ENCODE results near the gene SLC30A1.
A peak's percentile ranks its signal among the peaks of the same experiment; 100 is the strongest.

The SLC30A1 gene

DNA sequence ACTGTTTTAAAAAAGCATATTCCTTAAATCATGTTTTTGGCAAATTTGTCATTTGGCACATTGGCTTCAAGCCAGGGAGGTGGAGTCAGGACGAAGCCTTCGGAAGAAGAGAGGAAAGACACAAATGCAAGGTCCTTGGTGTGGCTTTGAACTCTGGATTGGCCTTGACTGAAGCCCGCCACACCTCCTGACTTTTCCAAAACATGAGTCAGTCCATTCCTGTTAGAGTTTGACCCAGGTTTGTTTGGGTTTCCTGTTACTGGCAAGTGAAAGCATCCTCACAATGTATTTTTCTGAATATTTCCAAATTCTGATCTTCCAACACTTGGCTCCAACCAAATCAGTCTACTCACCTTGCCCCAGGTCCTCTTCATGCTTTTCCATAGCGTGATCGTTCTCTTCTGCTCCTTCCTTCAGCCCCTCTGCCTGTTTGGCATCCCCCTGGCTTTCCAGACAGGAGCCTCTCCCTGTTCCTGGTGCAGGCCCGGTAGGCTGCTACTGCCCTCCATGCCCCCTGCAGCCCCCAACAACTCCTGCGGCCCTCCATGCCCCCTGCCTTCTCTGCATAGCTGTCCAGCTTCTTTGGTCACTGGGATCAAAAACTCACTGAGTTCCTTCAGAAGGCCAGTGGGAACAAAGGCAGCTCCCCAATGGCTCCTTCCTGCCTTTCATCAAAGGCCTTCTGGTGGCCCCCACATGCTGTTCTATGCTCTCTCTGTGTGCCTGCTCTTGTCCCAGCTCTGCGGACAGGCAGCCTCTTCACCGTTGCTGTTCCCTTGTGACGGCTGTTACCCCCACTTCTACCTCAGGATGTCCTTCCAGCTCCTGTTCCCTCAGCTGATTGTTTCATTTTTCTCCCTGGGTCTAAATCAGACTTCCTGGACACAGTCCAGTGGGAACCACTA lies 30.4 kb upstream of the SLC30A1 start:
- POLR2A ChIA-PET: interaction anchor here (1.0 kb wide), 1 partner anchor 11 kb away, joined by 3 read pairs; no protein-coding TSS in a partner anchor
- CTCF ChIA-PET: interaction anchor here (1.3 kb wide), 1 partner anchor 13 kb away, joined by 3 read pairs; no protein-coding TSS in a partner anchor
- DNase-seq (ENCODE audit: extremely low spot score): no peak
- TF ChIP-seq, protein P1, sequence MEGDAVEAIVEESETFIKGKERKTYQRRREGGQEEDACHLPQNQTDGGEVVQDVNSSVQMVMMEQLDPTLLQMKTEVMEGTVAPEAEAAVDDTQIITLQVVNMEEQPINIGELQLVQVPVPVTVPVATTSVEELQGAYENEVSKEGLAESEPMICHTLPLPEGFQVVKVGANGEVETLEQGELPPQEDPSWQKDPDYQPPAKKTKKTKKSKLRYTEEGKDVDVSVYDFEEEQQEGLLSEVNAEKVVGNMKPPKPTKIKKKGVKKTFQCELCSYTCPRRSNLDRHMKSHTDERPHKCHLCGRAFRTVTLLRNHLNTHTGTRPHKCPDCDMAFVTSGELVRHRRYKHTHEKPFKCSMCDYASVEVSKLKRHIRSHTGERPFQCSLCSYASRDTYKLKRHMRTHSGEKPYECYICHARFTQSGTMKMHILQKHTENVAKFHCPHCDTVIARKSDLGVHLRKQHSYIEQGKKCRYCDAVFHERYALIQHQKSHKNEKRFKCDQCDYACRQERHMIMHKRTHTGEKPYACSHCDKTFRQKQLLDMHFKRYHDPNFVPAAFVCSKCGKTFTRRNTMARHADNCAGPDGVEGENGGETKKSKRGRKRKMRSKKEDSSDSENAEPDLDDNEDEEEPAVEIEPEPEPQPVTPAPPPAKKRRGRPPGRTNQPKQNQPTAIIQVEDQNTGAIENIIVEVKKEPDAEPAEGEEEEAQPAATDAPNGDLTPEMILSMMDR (IDR thresholded peaks at IDR 0.05; ENCODE audit: control extremely low read depth, extremely low read depth, low read depth, missing control alignments): no peak

DNA sequence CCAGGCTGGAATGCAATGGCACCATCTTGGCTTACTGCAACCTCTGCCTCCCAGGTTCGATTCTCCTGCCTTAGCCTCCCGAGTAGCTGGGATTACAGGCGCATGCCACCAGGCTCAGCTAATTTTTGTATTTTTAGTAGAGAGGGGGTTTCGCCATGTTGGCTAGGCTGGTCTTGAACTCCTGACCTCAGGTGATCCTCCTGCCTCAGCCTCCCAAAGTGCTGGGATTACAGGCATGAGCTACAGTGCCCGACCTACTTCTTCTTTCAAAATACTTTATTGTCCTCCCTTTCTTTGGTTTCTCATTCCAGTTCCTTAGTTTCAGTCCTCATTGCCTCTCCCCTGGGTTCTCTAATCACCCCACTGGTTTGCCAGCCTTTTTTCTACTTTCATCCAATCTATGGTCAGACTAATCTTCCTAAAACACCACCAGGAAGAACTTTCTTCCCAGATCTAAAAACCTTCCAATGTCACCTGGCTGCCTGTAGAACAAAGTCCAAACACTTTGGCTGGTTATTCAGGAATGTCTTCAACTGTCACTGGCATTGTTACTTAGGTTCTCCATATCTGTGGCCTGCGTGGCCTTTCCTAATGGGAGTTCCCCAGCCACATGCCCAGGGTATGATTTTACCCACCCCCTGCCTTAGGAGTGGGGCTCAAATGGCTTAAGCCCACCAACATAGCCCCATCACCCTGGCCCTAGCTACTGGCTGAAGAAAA lies 29.0 kb upstream of the SLC30A1 start:
- TF ChIP-seq, protein P1 (IDR thresholded peaks at IDR 0.05; ENCODE audit: control extremely low read depth, extremely low read depth, low read depth, missing control alignments): no peak
- DNase-seq (ENCODE audit: extremely low spot score): no peak
- CTCF ChIA-PET: interaction anchor here (2.1 kb wide), 1 partner anchor 94 kb away, joined by 7 read pairs; no protein-coding TSS in a partner anchor
- POLR2A ChIA-PET: no interaction called here

DNA sequence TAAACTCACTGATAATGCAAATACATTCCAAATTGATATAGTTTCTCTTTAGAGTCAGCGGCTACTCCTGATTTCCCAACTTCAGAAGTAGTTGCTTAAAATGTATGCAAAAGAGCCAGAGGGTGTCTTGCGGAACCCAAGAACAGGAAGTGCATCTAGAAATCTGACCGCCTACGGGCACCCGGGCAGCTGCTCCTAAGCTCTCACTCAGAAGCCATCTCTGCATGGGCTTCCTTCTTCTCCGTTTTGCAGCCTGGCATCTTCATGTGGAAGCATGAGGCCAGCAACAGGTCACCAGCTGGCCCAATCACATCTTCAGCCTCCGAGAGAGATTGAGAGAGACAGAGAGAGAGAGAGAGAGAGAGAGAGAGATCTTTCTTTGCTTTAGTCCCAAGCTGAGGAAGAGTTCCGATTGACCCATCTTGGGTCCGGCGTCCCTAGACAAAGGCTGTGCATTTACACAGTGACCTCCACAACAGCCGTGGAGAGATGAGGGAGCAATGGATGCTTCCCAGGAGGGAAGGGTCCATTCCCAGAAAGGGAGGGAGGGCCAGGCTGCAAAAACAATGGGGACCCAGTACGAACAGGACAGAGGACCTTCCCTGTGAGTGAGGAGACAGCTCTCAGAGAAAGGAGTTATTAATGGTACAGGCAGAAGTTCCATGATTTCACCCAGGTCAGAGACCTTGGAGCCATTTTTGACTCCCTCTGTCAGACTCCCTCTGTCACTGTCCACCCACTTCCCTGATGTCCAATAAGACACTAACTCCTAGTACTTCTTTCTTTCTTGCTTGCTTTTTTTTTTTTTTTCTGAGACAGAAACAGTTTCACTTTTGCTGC lies 28.2 kb upstream of the SLC30A1 start:
- ChIA-PET POLR2A (interaction anchor here (0.6 kb wide), 1 partner anchor 344 kb away, joined by 4 read pairs; no protein-coding TSS in a partner anchor), CTCF (interaction anchor here (1.0 to 2.1 kb wide), 6 partner anchors 12 to 93 kb away, joined by 3 to 7 read pairs (median 5); no protein-coding TSS in a partner anchor)
- DNase-seq (ENCODE audit: extremely low spot score): peak; percentile 79
- TF ChIP-seq, protein P1 (IDR thresholded peaks at IDR 0.05; ENCODE audit: control extremely low read depth, extremely low read depth, low read depth, missing control alignments): no peak

DNA sequence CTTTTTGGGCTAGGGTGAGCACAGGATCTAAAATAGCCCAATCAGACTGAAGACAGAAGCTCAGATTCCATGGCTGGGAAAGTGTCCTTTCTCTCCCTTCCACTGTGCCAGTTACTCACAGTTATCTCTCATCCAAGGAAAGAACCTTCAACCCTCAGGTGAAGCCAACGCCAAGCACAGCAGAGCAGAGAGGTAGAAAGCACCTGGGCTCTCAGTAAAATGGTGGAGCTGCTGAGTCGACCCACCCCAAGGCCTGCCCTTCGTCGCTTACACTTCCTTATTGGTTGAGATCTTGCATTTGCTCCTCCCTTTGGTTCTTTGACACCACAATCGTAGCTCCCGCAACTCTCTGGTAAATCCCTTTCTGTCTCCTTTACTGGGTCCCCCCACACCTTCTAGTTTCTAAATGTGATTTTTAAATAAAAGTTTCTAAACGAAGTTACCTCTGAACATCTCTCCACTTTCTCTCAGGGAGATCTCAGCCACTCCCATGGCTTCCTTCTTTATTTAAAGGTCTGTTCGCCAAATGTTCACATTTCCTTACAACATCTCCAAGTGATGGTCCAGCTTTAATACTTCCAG lies 27.5 kb upstream of the SLC30A1 start:
- CTCF ChIA-PET: interaction anchor here (1.0 to 2.1 kb wide), 8 partner anchors 8 to 92 kb away, joined by 3 to 7 read pairs (median 4); no protein-coding TSS in a partner anchor

DNA sequence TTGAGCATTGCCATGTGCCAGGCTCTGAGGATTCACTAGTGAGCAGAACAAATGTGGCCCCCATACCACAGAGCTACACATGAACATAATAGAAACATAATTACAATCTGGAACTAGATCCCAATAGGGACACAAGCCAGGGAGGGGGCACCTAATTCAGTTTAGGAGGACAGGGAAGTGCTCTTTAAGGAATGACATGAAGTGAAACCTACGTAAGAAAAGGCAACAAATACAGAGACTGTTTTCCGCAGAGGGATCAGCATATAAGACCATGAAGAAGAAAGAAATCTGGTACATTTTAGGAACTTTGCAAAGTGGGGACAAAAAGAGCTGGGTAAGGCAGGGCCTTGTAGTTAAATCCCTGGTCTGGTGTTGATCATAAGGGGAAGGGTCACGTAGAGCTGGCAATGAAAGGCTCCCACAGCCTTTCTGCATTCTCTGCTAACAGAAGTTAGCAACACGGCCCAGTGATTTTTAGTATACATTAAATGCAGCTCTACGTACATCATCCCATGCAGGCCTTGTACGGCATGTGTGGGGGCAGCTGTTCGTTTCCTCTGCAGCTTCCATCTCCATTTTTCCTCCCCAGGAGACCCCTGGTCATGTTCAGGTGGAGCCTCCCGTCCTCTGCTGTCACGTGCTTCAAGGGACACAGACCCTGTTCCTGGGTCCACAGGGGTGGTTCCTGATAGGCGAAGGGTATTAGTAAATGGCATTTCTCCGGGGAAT lies 26.8 kb upstream of the SLC30A1 start:
- TF ChIP-seq, protein P1 (IDR thresholded peaks at IDR 0.05; ENCODE audit: control extremely low read depth, extremely low read depth, low read depth, missing control alignments): no peak
- POLR2A ChIA-PET: no interaction called here
- CTCF ChIA-PET: interaction anchor here (0.7 to 2.1 kb wide), 9 partner anchors 8 to 91 kb away, joined by 3 to 7 read pairs (median 3); no protein-coding TSS in a partner anchor
- no peak for DNase-seq (ENCODE audit: extremely low spot score)

More for the DNA sequence above, 27.5 kb upstream of the SLC30A1 start:
- POLR2A ChIA-PET: interaction anchor here (0.6 kb wide), 1 partner anchor 343 kb away, joined by 4 read pairs; no protein-coding TSS in a partner anchor
- TF ChIP-seq, protein P1 (IDR thresholded peaks at IDR 0.05; ENCODE audit: control extremely low read depth, extremely low read depth, low read depth, missing control alignments): no peak
- peak; percentile 56 for DNase-seq (ENCODE audit: extremely low spot score)

Data from GM10248 (cell line).